ENCODE results near the gene ANLN.

GRCh38 chr7:36388423-36388822 is 1.2 kb upstream of the ANLN start:
- TF ChIP-seq CTCF (conservative IDR thresholded peaks at IDR 0.05; ENCODE audit: low read depth in 2 of 2) (no peak), POLR2AphosphoS5 (IDR thresholded peaks at IDR 0.05; ENCODE audit: low read depth) (no peak), EZH2 (IDR thresholded peaks at IDR 0.05; ENCODE audit: low read depth, unreplicated experiment) (no peak), REST (IDR thresholded peaks at IDR 0.05; ENCODE audit: unreplicated experiment) (no peak), ZNF331 (CRISPR knock-in tag; IDR thresholded peaks at IDR 0.05; ENCODE audit: low read depth) (no peak), CREB1 (CRISPR knock-in tag; IDR thresholded peaks at IDR 0.05; ENCODE audit: low read depth) (no peak), ZNF114 (CRISPR knock-in tag; IDR thresholded peaks at IDR 0.05) (no peak), NANOG (IDR thresholded peaks at IDR 0.05; ENCODE audit: borderline replicate concordance) (no peak)
